GM20431 (cell line): ENCODE measurements around the gene STAT4.

ENCODE experiments used
- in situ Hi-C: fragments of 300-500 bp; cut with MseI, MboI; formaldehyde crosslinking; loops from one replicate; pipeline ENCODE4 v1.15.0; 2020; ENCODE audit warnings: low sequenced_read_pairs; ENCODE audit not compliant: unreplicated experiment

STAT4 gene

GRCh38 chr2:191149391-191149790, 1.4 kb downstream of the STAT4 start:
- in situ Hi-C loops: no loop called here

- in situ Hi-C loops: no loop called here
These were observed 2.0 kb downstream of the STAT4 start for GRCh38 chr2:191148791-191149190.

- in situ Hi-C loops: no loop called here
These were observed 2.5 kb downstream of the STAT4 start for GRCh38 chr2:191148281-191148680.

- in situ Hi-C loops: no loop called here
These were observed 4.9 kb downstream of the STAT4 start for GRCh38 chr2:191145769-191146471.

DNA sequence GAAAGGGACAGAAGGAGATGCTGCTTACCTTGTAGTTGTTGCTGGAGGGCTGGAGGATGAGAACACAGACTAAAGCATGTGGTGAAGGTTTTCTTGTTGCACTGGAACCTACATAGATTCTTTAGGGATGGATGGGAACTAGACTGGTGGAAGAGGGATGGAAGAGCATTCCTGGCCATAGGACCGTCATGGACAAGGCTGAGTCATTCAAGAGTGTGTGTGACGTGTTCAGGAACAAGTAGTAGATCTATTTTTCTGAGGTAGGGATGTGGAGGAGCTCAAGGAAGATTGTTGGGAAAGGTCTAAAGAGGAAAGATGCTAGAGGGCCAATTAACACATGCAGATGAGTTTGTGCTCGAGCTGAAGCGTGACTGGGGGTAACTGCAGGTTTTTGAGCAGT, 6.6 kb downstream of the STAT4 start:
- in situ Hi-C loops: no loop called here

- in situ Hi-C loops: no loop called here
These were observed 7.0 kb downstream of the STAT4 start for GRCh38 chr2:191143791-191144190.

GRCh38 chr2:191128911-191129304, 21.9 kb downstream of the STAT4 start:
- in situ Hi-C loops: no loop called here

DNA sequence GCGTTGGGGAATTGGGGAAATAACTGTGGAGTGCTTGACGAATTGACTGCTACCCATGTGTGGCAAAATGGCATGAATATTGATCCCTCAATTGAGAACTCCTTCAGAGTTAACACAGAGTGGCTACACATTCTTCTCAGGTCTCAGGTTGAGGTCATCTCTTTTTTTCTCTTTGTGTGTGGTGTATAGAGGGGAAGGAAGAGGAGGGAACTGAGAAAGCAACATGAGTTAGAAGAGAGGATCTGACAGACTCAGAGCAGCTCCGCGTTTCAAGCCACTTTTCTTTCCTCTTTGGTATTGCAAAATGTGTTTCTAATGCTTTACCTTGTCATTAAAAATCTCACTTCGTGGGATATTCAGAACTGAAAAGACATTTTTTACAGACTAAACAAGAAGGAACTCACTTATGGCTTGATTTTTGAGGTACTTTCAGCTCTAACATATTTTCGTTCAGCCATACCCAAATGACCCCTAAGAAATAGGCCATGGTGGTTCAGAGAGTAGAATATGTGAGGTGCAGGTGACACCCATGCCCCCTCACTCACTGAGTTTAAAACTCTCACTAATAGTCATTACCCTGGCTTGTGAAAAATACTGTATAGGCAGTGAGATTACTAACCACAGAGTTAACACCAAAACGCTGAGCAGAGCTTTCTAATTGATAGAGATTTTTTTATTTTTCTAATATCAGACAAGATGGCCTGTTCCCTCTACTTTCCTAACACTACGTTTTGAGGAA, 22.5 kb downstream of the STAT4 start:
- in situ Hi-C loops: no loop called here

- in situ Hi-C loops: no loop called here
These were observed 23.6 kb downstream of the STAT4 start for GRCh38 chr2:191127235-191127634.

DNA sequence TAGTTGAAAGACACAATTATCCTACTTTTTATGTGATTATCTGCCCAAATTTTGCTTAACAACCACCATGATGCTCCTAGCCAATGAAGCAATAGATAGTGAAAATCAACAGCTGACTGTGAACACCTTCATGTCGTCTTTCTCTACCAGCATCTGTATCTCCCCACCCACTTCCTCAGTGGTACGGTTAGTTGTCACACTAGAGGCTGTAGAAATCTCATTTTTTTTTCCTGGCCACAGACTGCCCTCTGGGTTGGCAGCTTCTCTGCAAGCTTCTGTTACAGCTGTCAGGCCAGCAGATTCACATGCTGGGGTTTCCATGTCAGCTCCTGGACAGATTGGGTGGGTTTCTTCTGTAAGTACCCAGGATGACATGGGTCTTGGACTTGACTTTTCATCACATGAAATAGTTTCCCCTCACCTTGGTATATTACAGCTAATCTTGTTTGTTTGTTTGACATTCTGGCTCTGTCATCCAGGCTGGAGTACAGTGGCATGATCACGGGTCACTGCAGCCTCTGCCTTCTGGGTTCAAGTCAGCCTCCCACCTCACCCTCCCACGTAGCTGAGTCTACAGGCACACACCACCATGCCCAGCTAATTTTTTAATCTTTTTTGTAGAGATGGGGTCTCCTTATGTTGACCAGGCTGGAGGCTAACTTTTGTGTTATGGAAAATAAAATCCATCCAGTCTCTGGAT, 24.3 kb downstream of the STAT4 start:
- in situ Hi-C loops: no loop called here

DNA sequence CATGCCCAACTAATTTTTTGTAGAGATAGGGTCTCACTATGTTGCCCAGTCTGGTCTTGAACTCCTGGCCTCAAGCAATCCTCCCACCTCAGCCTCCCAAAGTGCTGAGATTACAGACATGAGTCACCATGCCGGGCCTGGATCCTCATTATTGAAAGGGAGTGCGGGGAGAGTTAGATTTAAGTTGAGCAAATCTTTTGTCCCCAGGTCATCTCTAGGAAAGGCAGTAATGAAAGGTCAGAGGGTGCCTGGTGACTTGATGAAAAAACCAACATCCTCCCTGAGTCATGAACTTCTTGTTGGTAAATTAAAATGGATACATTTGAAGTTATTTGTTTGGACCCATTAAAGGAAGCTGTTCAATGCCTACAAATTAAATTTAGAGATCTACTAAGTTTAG, 25.1 kb downstream of the STAT4 start:
- in situ Hi-C loops: no loop called here

DNA sequence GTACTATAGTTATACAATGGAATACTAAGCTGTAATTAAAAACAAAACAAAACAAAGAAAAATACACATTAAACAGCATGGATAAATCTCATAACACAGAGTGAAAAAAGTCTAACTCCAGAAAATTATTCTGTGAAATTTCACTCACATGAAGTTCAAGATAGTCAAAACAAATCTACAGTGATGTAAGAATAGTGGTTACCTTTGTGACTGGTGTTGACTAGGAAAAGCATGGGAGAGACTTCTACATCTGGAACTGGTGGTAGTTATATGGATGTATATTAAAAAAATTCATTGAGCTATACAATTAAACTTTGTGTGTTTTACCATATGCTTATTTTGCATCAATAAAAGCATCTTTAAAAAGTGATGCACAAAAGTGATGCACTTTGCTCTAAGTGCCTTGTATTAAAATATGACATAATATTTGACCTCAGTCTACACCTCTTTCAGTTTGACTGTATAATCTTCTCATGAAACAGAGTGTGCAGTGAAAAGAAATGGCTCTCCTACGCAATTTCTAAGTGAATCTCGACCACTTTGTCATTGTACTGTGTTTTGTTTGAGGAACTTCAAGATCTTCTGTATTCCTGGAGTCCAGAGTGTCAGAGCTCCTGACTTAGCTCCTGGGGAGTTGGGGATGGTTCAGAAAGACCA, 28.0 kb downstream of the STAT4 start:
- in situ Hi-C loops: no loop called here

DNA sequence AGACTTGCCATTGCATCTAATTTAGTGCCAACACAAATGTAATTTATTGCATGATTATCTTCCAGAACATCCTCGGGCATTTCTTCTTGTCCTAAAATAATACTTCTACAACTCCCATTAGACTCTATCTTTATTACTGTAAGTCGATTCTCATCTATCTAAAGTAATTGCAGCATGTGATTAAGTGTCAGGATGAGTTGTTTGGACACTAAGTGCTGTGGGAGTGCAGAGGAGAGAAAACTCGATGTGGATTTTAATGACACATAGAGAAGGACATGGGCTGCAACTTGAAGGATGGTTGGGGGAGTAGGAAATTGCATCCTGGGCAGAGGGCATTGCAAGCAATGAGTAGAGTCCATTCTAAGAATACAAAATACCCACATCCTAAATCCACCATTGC, 33.5 kb downstream of the STAT4 start:
- in situ Hi-C loops: no loop called here

- in situ Hi-C loops: no loop called here
These were observed 35.0 kb downstream of the STAT4 start for GRCh38 chr2:191115804-191116203.

GRCh38 chr2:191115391-191115790, 35.4 kb downstream of the STAT4 start:
- in situ Hi-C loops: no loop called here

- in situ Hi-C loops: no loop called here
These were observed 36.3 kb downstream of the STAT4 start for GRCh38 chr2:191114403-191114886.

- in situ Hi-C loops: no loop called here
These were observed 37.0 kb downstream of the STAT4 start for GRCh38 chr2:191113761-191114160.

- in situ Hi-C loops: no loop called here
These were observed 38.3 kb downstream of the STAT4 start for GRCh38 chr2:191112448-191112901.

DNA sequence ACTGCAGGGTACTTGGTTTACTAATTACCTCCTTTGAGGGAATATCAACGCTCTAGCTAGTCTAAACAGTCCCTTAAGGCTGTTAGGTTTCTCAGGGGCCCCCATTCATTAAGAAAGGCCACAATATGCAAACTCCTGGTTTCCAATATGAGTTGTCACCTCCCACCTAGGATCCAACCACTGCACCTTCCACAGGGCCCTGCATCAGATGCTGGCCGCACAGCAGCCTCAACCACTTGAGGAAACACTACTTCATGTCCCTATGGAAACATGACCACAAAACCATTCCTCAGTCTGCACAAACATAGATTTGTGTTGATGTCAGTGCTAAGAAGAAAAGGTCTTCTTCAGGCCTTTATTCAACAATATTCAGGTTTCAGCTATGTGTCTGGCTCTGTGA, 40.9 kb downstream of the STAT4 start:
- in situ Hi-C loops: no loop called here

- in situ Hi-C loops: no loop called here
These were observed 42.5 kb downstream of the STAT4 start for GRCh38 chr2:191108331-191108730.
